ENCODE data around the gene FOXJ1.

Gene FOXJ1

DNA sequence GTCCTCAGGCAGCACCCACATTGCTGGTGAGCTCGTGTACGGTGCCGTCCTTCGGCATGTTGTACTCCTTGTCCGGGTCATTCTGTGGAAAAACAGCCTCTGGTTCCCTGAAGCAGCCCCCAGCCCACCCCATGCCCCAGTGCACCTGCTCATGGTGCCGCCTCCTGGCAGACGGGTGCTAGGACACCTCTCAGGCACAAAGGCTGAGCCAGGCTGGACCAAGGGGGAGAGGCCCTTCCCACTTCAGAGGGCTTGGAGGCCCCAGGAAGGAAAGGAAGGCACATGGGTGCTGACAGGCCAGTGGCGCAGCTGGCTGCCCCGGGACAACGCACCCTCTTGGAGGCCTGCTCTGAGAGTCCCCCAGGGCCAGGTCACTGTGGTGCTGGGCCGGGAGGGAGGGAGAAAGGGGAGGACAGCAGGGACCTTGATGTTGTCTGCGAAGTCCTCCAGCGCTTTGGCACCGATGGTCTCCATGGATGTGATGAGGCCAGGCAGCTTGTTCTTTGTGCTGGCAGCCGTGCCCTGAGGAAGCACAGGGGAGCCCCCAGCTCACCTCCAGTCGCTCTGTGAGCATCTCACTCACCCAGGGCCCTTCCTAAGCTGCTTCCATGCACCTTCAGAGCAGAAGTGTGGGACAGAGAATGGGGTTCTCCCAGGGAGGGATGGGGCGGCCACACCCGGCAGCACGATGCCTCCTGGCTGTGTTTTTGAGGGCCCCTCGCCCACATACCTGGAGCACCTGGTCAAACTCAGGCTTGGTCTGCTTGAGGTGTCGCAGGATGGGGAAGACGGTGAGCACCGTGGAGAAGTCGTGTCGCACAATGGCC, 52.8 kb downstream of the FOXJ1 start:
- DNase-seq: no peak
- no peak for ATAC-seq
- Mint-ChIP-seq H3K4me1 (no peaks in the 10 kb centered on the region), H3K36me3 (ENCODE audit: low read depth) (peaks cover 16% of the 10 kb centered on the region), H3K9me3 (no peaks in the 10 kb centered on the region), H3K4me3 (no peak overlapping the region), H3K27me3 (no peaks in the 10 kb centered on the region), H3K27ac (no peak overlapping the region)

DNA sequence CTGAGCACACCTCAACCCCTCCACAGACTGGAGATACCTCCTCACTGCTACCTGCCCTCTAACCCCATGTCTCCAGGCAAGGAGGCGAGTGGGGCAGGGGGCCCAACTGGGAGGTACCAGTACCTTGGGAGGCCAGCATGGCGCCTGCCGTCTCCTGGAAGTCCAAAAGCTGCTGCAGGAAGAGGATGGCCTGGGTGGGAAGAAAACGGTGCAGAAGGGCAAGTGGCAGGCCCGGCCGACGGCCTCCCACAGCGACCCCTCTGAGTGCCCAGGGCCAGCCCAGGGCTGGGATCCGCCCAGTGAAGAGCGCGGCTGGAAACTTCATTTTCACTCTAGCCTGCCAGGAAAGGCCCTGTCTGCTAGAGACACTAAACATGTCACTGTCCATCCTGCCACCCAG, 53.5 kb downstream of the FOXJ1 start:
- H3K4me1 Mint-ChIP-seq: no peaks in the 10 kb centered on the region
- H3K27me3 Mint-ChIP-seq: no peaks in the 10 kb centered on the region
- DNase-seq (no peak), ATAC-seq (no peak)
- H3K9me3 Mint-ChIP-seq: no peaks in the 10 kb centered on the region
- no peak overlapping the region for H3K27ac Mint-ChIP-seq
- H3K4me3 Mint-ChIP-seq: no peak overlapping the region
- peaks cover 16% of the 10 kb centered on the region for H3K36me3 Mint-ChIP-seq (ENCODE audit: low read depth)

- no peaks in the 10 kb centered on the region for H3K4me1 Mint-ChIP-seq
- no peak overlapping the region for H3K4me3 Mint-ChIP-seq
- no peaks in the 10 kb centered on the region for H3K27me3 Mint-ChIP-seq
- no peak overlapping the region for H3K27ac Mint-ChIP-seq
- H3K9me3 Mint-ChIP-seq: no peaks in the 10 kb centered on the region
- no peak for DNase-seq
- no peak for ATAC-seq
- H3K36me3 Mint-ChIP-seq (ENCODE audit: low read depth): peaks cover 13% of the 10 kb centered on the region
Measured at GRCh38 chr17:76086384-76086783, 54.7 kb downstream of the FOXJ1 start.

All from activated naive CD8-positive, alpha-beta T cell treated with anti-CD3 and anti-CD28 coated beads, Interleukin-2, amount 50 U/mL, for 24 hours (primary cell).